H9 (cell line): ENCODE data around the gene LYZL2. TPM values are rescaled to one million over a fixed set of nuclear protein-coding genes. Genes with fewer than 3 reads are reported as not detected.

Source experiments
- DNase-seq: peaks from one replicate; pipeline ENCODE4 v3.0.0-alpha.2; 2017
- H2AFZ ChIP-seq: one replicate; pipeline ENCODE4 v1.6.1; 2013; ENCODE audit warnings: mild to moderate bottlenecking, low read length, control low read depth, moderate library complexity
- H2AK5ac ChIP-seq: 2 replicates; pipeline ENCODE4 v1.6.1; 2013; ENCODE audit warnings: low read length, control low read depth, mixed read lengths; ENCODE audit not compliant: insufficient read length
- H2BK120ac ChIP-seq: one replicate; pipeline ENCODE4 v1.6.1; 2013; ENCODE audit warnings: low read depth, mild to moderate bottlenecking, low read length, control low read depth, inconsistent platforms; ENCODE audit not compliant: poor library complexity, severe bottlenecking
- H2BK12ac ChIP-seq: 2 replicates; pipeline ENCODE4 v1.6.1; 2013; ENCODE audit warnings: low read length, control low read depth, mixed read lengths, low read depth; ENCODE audit not compliant: insufficient read length
- H2BK15ac ChIP-seq: 2 replicates; pipeline ENCODE4 v1.6.1; 2013; ENCODE audit warnings: low read depth, low read length, control low read depth
- H2BK20ac ChIP-seq: one replicate; pipeline ENCODE4 v1.6.1; 2013; ENCODE audit warnings: low read depth, mild to moderate bottlenecking, low read length, control low read depth, inconsistent platforms; ENCODE audit not compliant: poor library complexity, severe bottlenecking
- H2BK5ac ChIP-seq: 2 replicates; pipeline ENCODE4 v1.6.1; 2013; ENCODE audit warnings: low read length, control low read depth, mixed read lengths; ENCODE audit not compliant: insufficient read length
- H3K14ac ChIP-seq: 2 replicates; pipeline ENCODE4 v1.6.1; 2013; ENCODE audit warnings: low read length, control low read depth; ENCODE audit not compliant: insufficient read depth
- H3K18ac ChIP-seq: 2 replicates; pipeline ENCODE4 v1.6.1; 2013; ENCODE audit warnings: low read depth, mild to moderate bottlenecking, mixed read lengths, low read length, control low read depth; ENCODE audit not compliant: insufficient read length
- H3K23ac ChIP-seq: 2 replicates; pipeline ENCODE4 v1.6.1; 2013; ENCODE audit warnings: low read length, control low read depth, mixed read lengths, low read depth; ENCODE audit not compliant: insufficient read length
- H3K23me2 ChIP-seq: 2 replicates; pipeline ENCODE4 v1.6.1; 2013; ENCODE audit warnings: low read depth, mild to moderate bottlenecking, mixed read lengths, low read length, control low read depth; ENCODE audit not compliant: insufficient read length, poor library complexity, severe bottlenecking
- H3K27ac ChIP-seq: 2 replicates; pipeline ENCODE4 v1.5.1; 2013; ENCODE audit warnings: low read length, control low read depth, mixed read lengths, low read depth; ENCODE audit not compliant: insufficient read length
- H3K27me3 ChIP-seq: 2 replicates; pipeline ENCODE4 v1.6.1; 2013; ENCODE audit warnings: low read length, control low read depth, inconsistent platforms; ENCODE audit not compliant: insufficient read depth
- H3K4ac ChIP-seq: 2 replicates; pipeline ENCODE4 v1.6.1; 2013; ENCODE audit warnings: low read depth, mild to moderate bottlenecking, control low read depth, inconsistent platforms, low read length, moderate library complexity
- H3K4me1 ChIP-seq: 2 replicates; pipeline ENCODE4 v1.6.1; 2013; ENCODE audit warnings: low read length, control low read depth, inconsistent platforms; ENCODE audit not compliant: insufficient read depth
- H3K4me2 ChIP-seq: 2 replicates; pipeline ENCODE4 v1.6.1; 2013; ENCODE audit warnings: low read length, control low read depth, mixed read lengths; ENCODE audit not compliant: insufficient read length, insufficient read depth
- H3K56ac ChIP-seq: 2 replicates; pipeline ENCODE4 v1.6.1; 2013; ENCODE audit warnings: low read depth, mild to moderate bottlenecking, mixed read lengths, low read length, control low read depth; ENCODE audit not compliant: insufficient read length
- H3K79me1 ChIP-seq: 2 replicates; pipeline ENCODE4 v1.6.1; 2013; ENCODE audit warnings: low read depth, mild to moderate bottlenecking, moderate library complexity, low read length, control low read depth, inconsistent platforms; ENCODE audit not compliant: insufficient read depth, poor library complexity, severe bottlenecking
- H3K79me2 ChIP-seq: 2 replicates; pipeline ENCODE4 v1.6.1; 2013; ENCODE audit warnings: low read length, control low read depth, inconsistent platforms; ENCODE audit not compliant: insufficient read depth
- H3K9ac ChIP-seq: 2 replicates; pipeline ENCODE4 v1.6.1; 2013; ENCODE audit warnings: low read length, control low read depth, mixed read lengths; ENCODE audit not compliant: insufficient read length; ENCODE audit errors: extremely low read depth
- H3K9me3 ChIP-seq: one replicate; pipeline ENCODE4 v1.6.1; 2013; ENCODE audit warnings: low read depth, low read length, inconsistent platforms; ENCODE audit not compliant: control insufficient read depth
- H3T11ph ChIP-seq: one replicate; pipeline ENCODE4 v1.6.1; 2013; ENCODE audit warnings: mild to moderate bottlenecking, low read length, control low read depth, inconsistent platforms
- H4K20me1 ChIP-seq: one replicate; pipeline ENCODE4 v1.6.1; 2013; ENCODE audit not compliant: control insufficient read depth, insufficient read length, insufficient read depth
- H4K5ac ChIP-seq: 2 replicates; pipeline ENCODE4 v1.6.1; 2013; ENCODE audit warnings: low read depth, mild to moderate bottlenecking, mixed read lengths, low read length, control low read depth; ENCODE audit not compliant: insufficient read length
- H4K8ac ChIP-seq: replicated peaks from 2 replicates; pipeline ENCODE4 v1.6.1; 2013; ENCODE audit warnings: low read length, control low read depth, mixed read lengths, low read depth; ENCODE audit not compliant: insufficient read length
- H4K91ac ChIP-seq: 2 replicates; pipeline ENCODE4 v1.6.1; 2013; ENCODE audit warnings: low read depth, mild to moderate bottlenecking, moderate library complexity, mixed read lengths, low read length, control low read depth; ENCODE audit not compliant: insufficient read length
- H3K27ac Mint-ChIP-seq, 3 experiments: 2 replicates in 2 of 3; 3 replicates in 1 of 3; pipeline ENCODE4 v1.8.0; 2020 to 2021; ENCODE audit warnings: mixed read lengths in 3 of 3, mild to moderate bottlenecking in 1 of 3, moderate library complexity in 1 of 3
- H3K27me3 Mint-ChIP-seq: 2 replicates; pipeline ENCODE4 v1.8.0; 2021; ENCODE audit warnings: low read depth, mild to moderate bottlenecking, moderate library complexity, mixed read lengths
- H3K36me3 Mint-ChIP-seq, 3 experiments: 2 replicates in 2 of 3; 3 replicates in 1 of 3; pipeline ENCODE4 v1.8.0; 2020 to 2021; ENCODE audit warnings: low read depth in 3 of 3, mixed read lengths in 3 of 3; ENCODE audit not compliant: insufficient read depth in 1 of 3
- H3K4me1 Mint-ChIP-seq, 2 experiments: 2 replicates each; pipeline ENCODE4 v1.8.0; 2020; ENCODE audit warnings: mixed read lengths in 2 of 2
- H3K4me3 Mint-ChIP-seq, 2 experiments: 2 replicates in 1 of 2; 3 replicates in 1 of 2; pipeline ENCODE4 v1.8.0; 2020 to 2021; ENCODE audit warnings: mild to moderate bottlenecking in 2 of 2, mixed read lengths in 2 of 2, moderate library complexity in 1 of 2
- H3K9me3 Mint-ChIP-seq, 2 experiments: 2 replicates in 1 of 2; 3 replicates in 1 of 2; pipeline ENCODE4 v1.8.0; 2020; ENCODE audit warnings: mild to moderate bottlenecking in 2 of 2, mixed read lengths in 2 of 2, moderate library complexity in 1 of 2
- CTCF ChIP-seq: fragments of 200-600 bp; sonication (generic); conservative IDR thresholded peaks from 3 replicates; pipeline ENCODE4 v1.8.0; 2021; ENCODE audit warnings: antibody characterized with exemption, mild to moderate bottlenecking
- total RNA-seq: library from RNA; stranded (reverse); gene quantifications from 2 replicates; pipeline ENCODE4 v1.2.1, GENCODE V29; 2021

Gene LYZL2
- total RNA-seq, 1 experiment from 2014 or later, result not detected

GRCh38 chr10:30577048-30577447 lies 52.5 kb downstream of the LYZL2 start:
- H2BK5ac ChIP-seq, result no peak overlapping the region
- no peak overlapping the region for H2BK12ac ChIP-seq
- H3K27ac Mint-ChIP-seq, result no peak overlapping the region
- no peak overlapping the region for H3K4me2 ChIP-seq
- H3K9ac ChIP-seq, result no peak overlapping the region
- no peak overlapping the region for H3T11ph ChIP-seq
- H3K23ac ChIP-seq, result no peak overlapping the region
- H3K4me1 ChIP-seq, result peaks cover 2% of the 10 kb centered on the region; the same call in 1 of the 2 replicates
- H3K79me2 ChIP-seq, result no peaks in the 10 kb centered on the region
- no peak for DNase-seq
- H3K23me2 ChIP-seq, result no peaks in the 10 kb centered on the region
- H3K27me3 Mint-ChIP-seq, result peaks cover 2% of the 10 kb centered on the region; the same call in 1 of the 2 replicates
- TF ChIP-seq CTCF, result no peak
- H2BK20ac ChIP-seq, result no peak overlapping the region
- no peak overlapping the region for H2AFZ ChIP-seq
- H3K14ac ChIP-seq, result no peak overlapping the region
- no peak overlapping the region for H2BK120ac ChIP-seq
- no peak overlapping the region for H3K56ac ChIP-seq
- H2AK5ac ChIP-seq, result no peak overlapping the region
- no peaks in the 10 kb centered on the region for H4K20me1 ChIP-seq
- H3K4me3 Mint-ChIP-seq, result no peak overlapping the region
- no peak overlapping the region for H4K91ac ChIP-seq
- H3K4me1 Mint-ChIP-seq, result peaks cover 29 to 30% of the 10 kb centered on the region in 2 experiments
- H3K9me3 Mint-ChIP-seq, result no peaks in the 10 kb centered on the region
- H3K9me3 ChIP-seq, result no peaks in the 10 kb centered on the region
- H3K4ac ChIP-seq, result no peak overlapping the region
- no peak overlapping the region for H3K18ac ChIP-seq
- H4K8ac ChIP-seq, result no peak overlapping the region
- H3K27me3 ChIP-seq, result peaks cover 2% of the 10 kb centered on the region; the same call in 1 of the 2 replicates
- no peak overlapping the region for H4K5ac ChIP-seq
- no peaks in the 10 kb centered on the region for H3K36me3 Mint-ChIP-seq
- H2BK15ac ChIP-seq, result no peak overlapping the region
- no peaks in the 10 kb centered on the region for H3K79me1 ChIP-seq
- no peak overlapping the region for H3K27ac ChIP-seq
